ENCODE results near the gene GOLGA7B.
A peak's percentile ranks its signal among the peaks of the same experiment; 100 is the strongest.

GOLGA7B gene

GRCh38 chr10:97894092-97894491, 44.4 kb downstream of the GOLGA7B start:
- no peak for DNase-seq (ENCODE audit: low read depth in 2 of 2)

GRCh38 chr10:97895084-97895483, 45.4 kb downstream of the GOLGA7B start:
- DNase-seq (ENCODE audit: low read depth in 2 of 2): no peak

GRCh38 chr10:97895915-97896314, 46.3 kb downstream of the GOLGA7B start:
- no peak for DNase-seq (ENCODE audit: low read depth in 2 of 2)

GRCh38 chr10:97896756-97897358, 47.2 kb downstream of the GOLGA7B start:
- no peak for DNase-seq (ENCODE audit: low read depth in 2 of 2)

- DNase-seq (ENCODE audit: low read depth in 2 of 2): no peak
These were observed 48.8 kb downstream of the GOLGA7B start for GRCh38 chr10:97898429-97898828.

GRCh38 chr10:97901381-97901780, 51.7 kb downstream of the GOLGA7B start:
- DNase-seq (ENCODE audit: low read depth in 2 of 2): no peak

- no peak for DNase-seq (ENCODE audit: low read depth in 2 of 2)
These were observed 53.7 kb downstream of the GOLGA7B start for GRCh38 chr10:97903128-97904017.

- no peak for DNase-seq (ENCODE audit: low read depth in 2 of 2)
These were observed 54.4 kb downstream of the GOLGA7B start for GRCh38 chr10:97904018-97904381.

GRCh38 chr10:97904576-97904975, 54.9 kb downstream of the GOLGA7B start:
- DNase-seq (ENCODE audit: low read depth in 2 of 2): no peak

- DNase-seq (ENCODE audit: low read depth in 2 of 2): no peak
These were observed 55.6 kb downstream of the GOLGA7B start for GRCh38 chr10:97905276-97905675.

- no peak for DNase-seq (ENCODE audit: low read depth in 2 of 2)
These were observed 57.6 kb downstream of the GOLGA7B start for GRCh38 chr10:97907211-97907610.

GRCh38 chr10:97907830-97908229, 58.2 kb downstream of the GOLGA7B start:
- no peak for DNase-seq (ENCODE audit: low read depth in 2 of 2)

GRCh38 chr10:97910661-97911060, 61.0 kb downstream of the GOLGA7B start:
- DNase-seq (ENCODE audit: low read depth in 2 of 2): no peak

- DNase-seq (ENCODE audit: low read depth in 2 of 2): no peak
These were observed 61.6 kb downstream of the GOLGA7B start for GRCh38 chr10:97911217-97911616.

GRCh38 chr10:97913193-97913592, 63.5 kb downstream of the GOLGA7B start:
- no peak for DNase-seq (ENCODE audit: low read depth in 2 of 2)

GRCh38 chr10:97913614-97914013, 64.0 kb downstream of the GOLGA7B start:
- no peak for DNase-seq (ENCODE audit: low read depth in 2 of 2)

GRCh38 chr10:97914171-97914836, 64.7 kb downstream of the GOLGA7B start:
- DNase-seq (ENCODE audit: low read depth in 2 of 2): no peak

- DNase-seq (ENCODE audit: low read depth in 2 of 2): peak; percentile 65 to 72
These were observed 65.2 kb downstream of the GOLGA7B start for GRCh38 chr10:97914837-97915211.

GRCh38 chr10:97915346-97916131, 65.9 kb downstream of the GOLGA7B start:
- DNase-seq (ENCODE audit: low read depth in 2 of 2): no peak

GRCh38 chr10:97916586-97916985, 66.9 kb downstream of the GOLGA7B start:
- no peak for DNase-seq (ENCODE audit: low read depth in 2 of 2)

- DNase-seq (ENCODE audit: low read depth in 2 of 2): no peak
These were observed 69.4 kb downstream of the GOLGA7B start for GRCh38 chr10:97919012-97919411.

GRCh38 chr10:97920865-97921264, 71.2 kb downstream of the GOLGA7B start:
- DNase-seq (ENCODE audit: low read depth in 2 of 2): no peak

Measured in stimulated activated CD8-positive, alpha-beta memory T cell treated with anti-CD3 and anti-CD28 coated beads, Interleukin-2, amount 100 ng/mL, for 48 hours (primary cell).